ENCODE measurements around the gene ATP13A4.

The ATP13A4 gene, protein sequence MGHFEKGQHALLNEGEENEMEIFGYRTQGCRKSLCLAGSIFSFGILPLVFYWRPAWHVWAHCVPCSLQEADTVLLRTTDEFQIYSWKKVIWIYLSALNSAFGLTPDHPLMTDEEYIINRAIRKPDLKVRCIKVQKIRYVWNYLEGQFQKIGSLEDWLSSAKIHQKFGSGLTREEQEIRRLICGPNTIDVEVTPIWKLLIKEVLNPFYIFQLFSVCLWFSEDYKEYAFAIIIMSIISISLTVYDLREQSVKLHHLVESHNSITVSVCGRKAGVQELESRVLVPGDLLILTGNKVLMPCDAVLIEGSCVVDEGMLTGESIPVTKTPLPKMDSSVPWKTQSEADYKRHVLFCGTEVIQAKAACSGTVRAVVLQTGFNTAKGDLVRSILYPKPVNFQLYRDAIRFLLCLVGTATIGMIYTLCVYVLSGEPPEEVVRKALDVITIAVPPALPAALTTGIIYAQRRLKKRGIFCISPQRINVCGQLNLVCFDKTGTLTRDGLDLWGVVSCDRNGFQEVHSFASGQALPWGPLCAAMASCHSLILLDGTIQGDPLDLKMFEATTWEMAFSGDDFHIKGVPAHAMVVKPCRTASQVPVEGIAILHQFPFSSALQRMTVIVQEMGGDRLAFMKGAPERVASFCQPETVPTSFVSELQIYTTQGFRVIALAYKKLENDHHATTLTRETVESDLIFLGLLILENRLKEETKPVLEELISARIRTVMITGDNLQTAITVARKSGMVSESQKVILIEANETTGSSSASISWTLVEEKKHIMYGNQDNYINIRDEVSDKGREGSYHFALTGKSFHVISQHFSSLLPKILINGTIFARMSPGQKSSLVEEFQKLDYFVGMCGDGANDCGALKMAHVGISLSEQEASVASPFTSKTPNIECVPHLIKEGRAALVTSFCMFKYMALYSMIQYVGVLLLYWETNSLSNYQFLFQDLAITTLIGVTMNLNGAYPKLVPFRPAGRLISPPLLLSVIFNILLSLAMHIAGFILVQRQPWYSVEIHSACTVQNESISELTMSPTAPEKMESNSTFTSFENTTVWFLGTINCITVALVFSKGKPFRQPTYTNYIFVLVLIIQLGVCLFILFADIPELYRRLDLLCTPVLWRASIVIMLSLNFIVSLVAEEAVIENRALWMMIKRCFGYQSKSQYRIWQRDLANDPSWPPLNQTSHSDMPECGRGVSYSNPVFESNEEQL
- total RNA-seq, result 0 to 5.9 (median 0.13) reads per million in 17 experiments

DNA sequence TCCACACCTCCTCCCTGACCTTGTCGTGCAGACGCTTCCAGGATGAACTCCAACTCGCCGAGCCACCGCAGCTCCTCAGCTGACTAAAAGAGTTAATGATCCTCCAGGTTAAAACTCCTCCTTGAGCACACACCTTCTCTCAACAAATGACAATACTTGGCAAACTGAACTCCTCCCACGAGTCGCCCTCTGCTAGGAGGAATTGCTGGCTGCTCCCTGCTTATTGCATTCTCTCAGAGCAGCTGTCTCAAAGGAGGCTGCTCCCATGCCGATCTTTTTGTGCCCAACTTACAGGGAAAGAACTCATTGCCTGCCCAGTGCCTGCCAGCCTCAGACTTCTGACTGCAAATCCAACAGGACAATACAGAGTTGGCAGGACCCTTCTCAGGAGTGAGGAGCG is at the start of gene ATP13A4:
ATP13A4 (minus strand) TSS at position 85 of the 400 bp plus-strand sequence. CDS start 96 bp downstream, outside the sequence.
- DNase-seq, result no peak

GRCh38 chr3:193599393-193599792 is 44.7 kb upstream of the ATP13A4 start:
- DNase-seq, result no peak

DNA sequence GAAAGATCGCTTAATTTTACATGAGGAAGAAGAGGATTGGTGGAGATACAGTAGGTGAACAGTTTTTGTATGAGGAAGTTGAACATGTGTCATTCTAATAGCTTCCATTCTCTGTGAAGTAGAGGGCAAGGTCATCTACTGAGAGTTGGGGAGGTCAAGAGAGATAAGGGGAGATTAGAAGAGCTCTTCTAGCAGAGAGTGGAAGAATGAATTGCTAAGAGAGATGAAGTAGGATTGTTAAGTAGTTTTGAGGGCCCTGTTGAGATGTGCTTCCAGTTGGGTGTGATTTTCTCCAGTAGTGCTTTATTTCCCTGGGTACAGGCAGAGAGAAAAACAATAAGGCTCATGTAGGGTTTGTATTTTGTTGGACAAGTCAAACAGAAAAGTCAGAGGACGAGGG is 43.5 kb upstream of the ATP13A4 start:
- DNase-seq, result no peak

GRCh38 chr3:193595939-193596487 is 41.3 kb upstream of the ATP13A4 start:
- DNase-seq, result no peak

DNA sequence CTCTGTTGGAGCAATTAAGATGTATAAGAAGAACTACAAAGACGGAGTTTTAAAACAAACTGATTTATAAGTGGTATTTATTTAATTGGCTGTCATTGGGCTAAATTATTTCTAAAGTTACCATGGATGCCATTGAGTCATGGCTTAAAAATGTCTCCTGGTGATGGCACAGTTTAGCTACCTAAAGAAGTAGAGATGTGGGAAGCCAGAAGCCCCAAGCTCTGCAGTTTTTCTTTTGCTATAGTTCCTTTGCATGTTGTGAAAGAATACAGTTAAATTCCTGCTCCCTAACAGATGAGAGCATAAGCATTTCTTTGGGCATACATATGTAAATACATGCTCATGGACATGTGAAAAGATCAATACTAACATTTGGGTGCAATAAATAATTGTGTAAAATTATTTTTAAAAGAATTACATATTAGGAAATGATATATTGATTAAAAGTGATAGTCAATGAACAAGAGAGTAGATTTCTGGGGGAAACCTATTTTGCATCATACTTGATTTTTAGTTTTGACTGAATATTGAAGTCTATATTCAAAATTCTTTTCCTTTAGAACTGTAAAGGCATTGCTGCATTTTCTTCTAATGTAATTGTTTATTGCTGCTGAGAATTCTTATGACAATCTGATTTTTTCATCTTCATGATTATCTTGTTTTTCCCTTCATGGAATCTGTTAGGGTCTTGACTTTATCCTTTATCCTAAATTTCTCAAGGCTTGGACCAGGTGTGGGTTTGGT is 40.4 kb upstream of the ATP13A4 start:
- DNase-seq, result peak in 3 of 4 experiments; percentile 26 to 33 (median 27)

DNA sequence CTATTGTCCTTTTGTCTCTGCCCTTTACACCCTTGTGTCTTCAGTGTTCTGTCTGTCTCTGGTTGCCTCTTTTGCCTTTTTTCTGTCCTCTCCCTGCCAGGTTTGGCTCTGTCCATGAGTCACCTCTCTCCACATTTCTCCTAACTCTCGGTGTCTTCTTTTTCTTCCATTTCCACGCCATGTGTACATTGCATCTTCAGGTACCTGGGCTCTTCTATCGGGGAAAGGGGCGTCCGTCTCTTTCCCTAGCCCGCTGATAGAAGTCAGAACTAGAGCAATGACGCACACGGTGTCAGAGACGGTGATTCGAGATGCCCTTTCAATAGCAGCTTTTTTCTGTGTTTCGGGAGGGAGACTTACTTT is 39.0 kb upstream of the ATP13A4 start:
- peak in 3 of 4 experiments; percentile 29 to 34 (median 29) for DNase-seq

DNA sequence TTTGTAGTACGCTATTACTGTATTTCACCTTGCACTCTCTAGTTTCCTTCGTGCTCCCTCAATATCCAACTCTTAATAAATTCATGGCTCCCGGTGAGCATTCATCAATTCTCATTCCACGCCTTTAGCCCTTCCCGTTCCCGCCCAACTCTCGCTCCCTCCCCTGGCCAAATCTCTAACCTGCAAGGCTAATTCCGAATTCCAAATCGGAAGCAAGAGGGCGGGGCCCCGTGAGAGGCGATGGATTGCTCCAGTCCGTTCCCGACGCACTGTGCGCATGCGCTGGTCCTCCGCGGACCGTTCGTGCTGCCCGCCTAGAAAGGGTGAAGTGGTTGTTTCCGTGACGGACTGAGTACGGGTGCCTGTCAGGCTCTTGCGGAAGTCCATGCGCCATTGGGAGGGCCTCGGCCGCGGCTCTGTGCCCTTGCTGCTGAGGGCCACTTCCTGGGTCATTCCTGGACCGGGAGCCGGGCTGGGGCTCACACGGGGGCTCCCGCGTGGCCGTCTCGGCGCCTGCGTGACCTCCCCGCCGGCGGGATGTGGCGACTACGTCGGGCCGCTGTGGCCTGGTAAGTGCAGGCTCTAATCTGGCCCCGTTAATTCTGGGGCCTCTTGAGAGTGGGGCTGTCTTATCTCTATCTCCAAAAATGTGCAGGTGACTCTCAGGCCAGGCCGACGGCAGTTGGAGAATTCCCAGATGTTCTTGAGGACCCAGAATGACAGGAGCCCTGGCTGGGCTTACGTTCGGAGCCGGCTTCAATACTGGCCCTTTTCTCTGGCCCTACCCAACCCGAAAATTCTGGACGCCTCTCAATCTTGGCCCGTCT is 38.4 kb upstream of the ATP13A4 start, which contains the start of gene OPA1:
OPA1 (plus strand) TSS at position 368 of the 827 bp plus-strand sequence; CDS start at position 538, 170 bp downstream.
- peak; percentile 99 to 100 (median 100) for DNase-seq

- peak in 3 of 4 experiments; percentile 41 to 54 (median 44) for DNase-seq
These were observed 35.6 kb upstream of the ATP13A4 start for GRCh38 chr3:193590088-193590856.

GRCh38 chr3:193589616-193590015 is 34.9 kb upstream of the ATP13A4 start:
- DNase-seq, result no peak

DNA sequence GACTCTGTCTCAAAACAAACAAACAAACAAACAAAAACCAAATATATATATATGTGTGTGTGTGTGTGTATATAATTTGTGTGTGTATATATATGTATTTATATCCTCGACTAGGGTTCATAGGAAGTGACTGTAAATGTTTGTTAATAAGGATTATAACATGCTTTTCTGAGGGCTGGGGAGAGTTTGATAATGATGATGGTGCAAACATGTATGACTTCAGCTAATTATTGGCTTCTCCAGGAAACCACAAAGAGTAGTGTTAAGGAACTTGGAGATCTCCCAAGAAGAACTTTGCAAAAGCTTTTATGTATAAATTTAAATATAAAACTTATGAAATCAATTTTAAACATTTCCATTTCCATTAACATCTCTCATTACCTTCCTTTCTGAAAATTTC is 34.4 kb upstream of the ATP13A4 start:
- DNase-seq, result peak in 2 of 4 experiments; percentile 19 to 28

DNA sequence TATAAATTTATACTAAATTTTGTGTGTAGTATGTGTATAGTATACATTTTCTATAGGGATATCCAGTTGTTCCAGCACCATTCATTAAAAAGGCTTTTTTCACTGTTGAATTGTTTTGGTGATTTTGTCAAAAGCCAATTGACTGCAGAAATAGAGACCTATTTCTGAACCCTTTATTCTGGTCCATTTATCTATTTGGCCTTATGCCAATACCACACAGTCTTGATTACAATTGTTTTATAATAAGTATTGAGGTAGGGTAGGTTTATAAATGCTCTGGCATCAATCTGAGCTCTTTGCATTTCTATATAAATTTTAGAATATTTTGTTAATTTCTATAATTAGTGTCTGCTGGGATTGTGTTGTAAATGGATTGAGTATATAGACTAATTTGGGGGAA is 31.8 kb upstream of the ATP13A4 start:
- no peak for DNase-seq

GRCh38 chr3:193585530-193585929 is 30.8 kb upstream of the ATP13A4 start:
- DNase-seq, result no peak

DNA sequence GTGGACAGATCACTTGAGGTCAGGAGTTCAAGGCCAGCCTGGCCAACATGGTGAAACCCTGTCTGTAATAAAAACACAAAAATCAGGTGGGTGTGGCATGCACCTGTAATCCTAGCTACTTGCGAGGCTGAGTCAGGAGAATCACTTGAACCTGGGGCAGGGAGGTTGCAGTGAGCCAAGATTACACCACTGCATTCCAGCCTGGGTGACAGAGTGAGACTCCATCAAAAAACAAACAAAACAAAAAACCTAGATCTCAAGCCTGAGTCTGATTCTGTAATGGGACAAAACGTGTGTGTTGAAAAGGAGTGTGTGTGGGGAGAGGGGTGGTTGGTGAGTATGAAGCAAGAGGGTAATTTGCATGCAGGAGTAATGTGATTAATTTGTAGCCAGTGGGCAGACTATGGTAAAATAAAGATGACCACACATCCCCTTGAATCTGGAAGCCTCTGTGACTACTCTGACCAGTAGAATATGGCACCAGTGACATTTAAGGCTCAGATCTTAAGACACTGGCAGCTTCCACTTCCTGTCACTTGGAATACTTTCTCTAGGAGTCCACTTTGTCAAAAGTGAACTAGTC is 19.9 kb upstream of the ATP13A4 start:
- DNase-seq, result peak in 1 of 4 experiments; percentile 9

DNA sequence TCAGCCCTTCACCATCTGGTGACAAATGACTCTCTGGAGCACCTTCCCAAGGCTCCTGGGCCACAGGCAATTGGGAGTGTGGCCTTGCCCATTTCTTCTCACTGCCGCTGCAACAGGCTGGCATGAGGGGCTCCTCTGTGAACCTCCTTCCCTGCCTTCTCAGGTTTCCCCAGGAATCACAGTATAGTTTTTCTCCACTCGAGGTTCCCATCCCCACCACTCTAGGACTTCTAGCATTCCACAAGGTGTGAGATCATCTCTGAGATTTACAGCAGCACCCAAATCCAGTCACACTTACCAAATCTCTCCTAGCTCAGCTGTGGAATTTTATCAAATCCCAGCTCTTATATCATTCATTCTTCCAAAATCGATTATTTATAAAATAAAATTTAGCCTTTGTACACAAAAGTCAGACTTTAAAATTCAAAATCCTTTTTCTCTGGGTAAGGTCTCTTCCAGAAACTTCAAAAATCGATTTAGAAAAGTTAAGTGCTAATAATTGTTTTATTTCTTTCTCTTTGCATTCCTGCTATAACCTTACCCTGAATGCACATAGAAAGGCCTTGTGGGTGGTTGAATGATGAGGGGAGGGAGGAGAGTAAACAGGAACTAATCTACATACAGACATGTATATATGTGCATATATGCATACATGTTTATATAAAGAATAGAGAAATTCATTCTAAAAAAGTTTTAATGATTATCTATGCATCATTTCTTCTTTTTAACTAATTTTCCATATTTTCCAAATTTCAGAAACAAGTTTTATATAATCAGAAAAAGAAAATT is 18.9 kb upstream of the ATP13A4 start:
- no peak for DNase-seq

DNA sequence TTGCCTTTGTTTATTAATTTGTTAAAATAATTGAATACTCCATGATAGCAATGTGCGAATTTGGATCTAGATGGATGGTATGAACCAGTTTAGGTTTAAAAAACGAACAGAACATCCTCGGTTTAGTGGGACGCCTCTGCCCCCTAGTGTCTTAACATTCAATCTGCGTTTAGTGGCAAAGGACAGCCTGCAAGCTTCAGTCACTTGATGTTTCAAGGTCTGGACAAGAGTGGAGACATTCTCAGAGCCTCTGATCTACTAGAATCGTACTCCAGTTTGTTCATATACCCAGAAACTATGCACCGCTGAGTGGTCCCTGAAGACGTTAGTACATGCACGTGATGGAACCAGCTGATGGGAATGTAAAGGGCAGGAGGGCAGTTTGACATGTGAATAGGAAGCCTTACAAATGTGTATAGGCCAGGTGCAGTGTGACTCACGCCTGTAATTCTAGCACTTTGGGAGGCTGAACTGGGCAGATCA is 17.8 kb upstream of the ATP13A4 start:
- DNase-seq, result peak; percentile 69 to 77 (median 74)

DNA sequence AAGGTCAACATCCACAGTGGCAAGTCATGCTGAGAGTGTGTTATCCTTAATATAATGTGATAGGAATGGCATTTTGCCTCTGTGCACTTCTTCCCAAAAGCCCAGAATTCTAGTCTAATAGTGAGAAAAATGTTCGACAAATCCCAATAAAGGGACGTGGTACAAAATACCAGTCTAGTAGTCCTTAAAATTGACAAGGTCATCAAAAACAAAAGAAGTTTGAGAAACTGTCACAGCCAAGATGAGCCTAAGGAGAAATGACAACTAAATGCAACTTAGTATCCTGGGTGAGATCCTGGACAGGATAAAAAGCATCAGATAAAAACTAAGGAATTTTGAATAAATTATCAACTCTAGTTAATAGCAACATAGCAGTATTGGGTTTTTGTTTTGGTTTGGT is 14.4 kb upstream of the ATP13A4 start:
- DNase-seq, result no peak

DNA sequence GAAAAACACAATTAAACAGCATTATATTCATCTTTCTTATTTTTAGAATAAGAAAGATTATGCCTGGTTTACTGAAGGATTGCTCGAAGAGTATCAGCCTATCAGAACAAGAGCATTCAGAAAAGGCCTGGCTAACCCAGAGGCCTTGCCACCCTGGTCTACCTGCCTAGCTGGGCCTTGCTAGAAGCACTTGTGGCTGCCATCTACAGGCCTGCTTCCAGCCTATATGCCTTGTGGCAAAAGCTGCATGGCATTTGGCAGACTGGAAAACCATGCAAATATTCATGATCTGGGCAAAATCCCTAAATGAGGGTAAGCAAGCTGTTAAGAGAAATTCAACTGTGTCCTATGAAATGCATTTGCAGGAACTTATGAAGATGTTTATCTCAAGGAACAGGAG is 9.3 kb upstream of the ATP13A4 start:
- peak in 1 of 4 experiments; percentile 12 for DNase-seq

GRCh38 chr3:193563426-193563825 is 8.7 kb upstream of the ATP13A4 start:
- DNase-seq, result no peak
